WERI-Rb-1 (cell line): ENCODE measurements around the gene PRKAR1A.

Experiments used
- DNase-seq: peaks from one replicate; pipeline ENCODE4 v3.0.0-alpha.2; 2020
- H3K27ac ChIP-seq: fragments of 250-450 bp; sonication (Bioruptor Pico); 2 replicates; pipeline ENCODE4 v1.5.1; 2020; ENCODE audit warnings: mild to moderate bottlenecking, moderate library complexity
- H3K27me3 ChIP-seq: fragments of 250-450 bp; sonication (Bioruptor Pico); 2 replicates; pipeline ENCODE4 v1.5.1; 2021; ENCODE audit warnings: mild to moderate bottlenecking, low read depth, moderate library complexity; ENCODE audit not compliant: insufficient read depth, severe bottlenecking
- H3K36me3 ChIP-seq: fragments of 250-450 bp; sonication (Bioruptor Pico); 2 replicates; pipeline ENCODE4 v1.5.1; 2020; ENCODE audit warnings: mild to moderate bottlenecking, moderate library complexity
- H3K4me3 ChIP-seq: 2 replicates; pipeline ENCODE4 v1.5.1; 2011; ENCODE audit warnings: low read depth, mild to moderate bottlenecking, control low read depth, low read length
- H3K9me3 ChIP-seq: fragments of 250-450 bp; sonication (Bioruptor Pico); 2 replicates; pipeline ENCODE4 v1.5.1; 2021; ENCODE audit warnings: mild to moderate bottlenecking, moderate library complexity; ENCODE audit not compliant: severe bottlenecking
- TF ChIP-seq, protein P1 (sequence below): IDR thresholded peaks from 2 replicates; pipeline ENCODE4 v1.5.1; 2011; ENCODE audit warnings: low read depth, mild to moderate bottlenecking, control low read depth, inconsistent platforms, low read length

Gene PRKAR1A

DNA sequence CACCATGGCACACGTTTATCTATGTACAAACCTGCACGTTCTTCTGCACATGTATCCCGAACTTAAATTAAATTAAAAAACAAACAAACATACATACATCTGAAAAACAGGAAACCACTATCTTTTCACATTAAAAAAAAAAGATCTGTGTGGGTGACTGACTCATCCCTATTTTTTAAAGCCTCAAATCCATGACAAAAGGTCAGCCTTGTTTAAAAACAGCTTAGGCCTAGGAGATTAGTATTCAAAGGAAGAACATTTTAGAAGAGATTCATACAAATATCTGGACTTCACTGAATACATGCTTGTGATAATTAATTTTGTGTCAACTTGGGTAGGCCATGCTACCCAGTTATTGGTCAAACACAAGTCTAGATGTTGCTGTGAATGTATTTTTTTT is 4.7 kb upstream of the PRKAR1A start:
- no peak for DNase-seq
- 0 out of 2 replicates have a peak, but pooled peaks cover 2% of the 10 kb centered on the region for H3K36me3 ChIP-seq
- TF ChIP-seq, protein P1, sequence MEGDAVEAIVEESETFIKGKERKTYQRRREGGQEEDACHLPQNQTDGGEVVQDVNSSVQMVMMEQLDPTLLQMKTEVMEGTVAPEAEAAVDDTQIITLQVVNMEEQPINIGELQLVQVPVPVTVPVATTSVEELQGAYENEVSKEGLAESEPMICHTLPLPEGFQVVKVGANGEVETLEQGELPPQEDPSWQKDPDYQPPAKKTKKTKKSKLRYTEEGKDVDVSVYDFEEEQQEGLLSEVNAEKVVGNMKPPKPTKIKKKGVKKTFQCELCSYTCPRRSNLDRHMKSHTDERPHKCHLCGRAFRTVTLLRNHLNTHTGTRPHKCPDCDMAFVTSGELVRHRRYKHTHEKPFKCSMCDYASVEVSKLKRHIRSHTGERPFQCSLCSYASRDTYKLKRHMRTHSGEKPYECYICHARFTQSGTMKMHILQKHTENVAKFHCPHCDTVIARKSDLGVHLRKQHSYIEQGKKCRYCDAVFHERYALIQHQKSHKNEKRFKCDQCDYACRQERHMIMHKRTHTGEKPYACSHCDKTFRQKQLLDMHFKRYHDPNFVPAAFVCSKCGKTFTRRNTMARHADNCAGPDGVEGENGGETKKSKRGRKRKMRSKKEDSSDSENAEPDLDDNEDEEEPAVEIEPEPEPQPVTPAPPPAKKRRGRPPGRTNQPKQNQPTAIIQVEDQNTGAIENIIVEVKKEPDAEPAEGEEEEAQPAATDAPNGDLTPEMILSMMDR: no peak
- no peaks in the 10 kb centered on the region for H3K27me3 ChIP-seq
- H3K4me3 ChIP-seq: no peak overlapping the region
- H3K9me3 ChIP-seq: peaks cover 6% of the 10 kb centered on the region
- peak overlapping the region; percentile 94 for H3K27ac ChIP-seq

DNA sequence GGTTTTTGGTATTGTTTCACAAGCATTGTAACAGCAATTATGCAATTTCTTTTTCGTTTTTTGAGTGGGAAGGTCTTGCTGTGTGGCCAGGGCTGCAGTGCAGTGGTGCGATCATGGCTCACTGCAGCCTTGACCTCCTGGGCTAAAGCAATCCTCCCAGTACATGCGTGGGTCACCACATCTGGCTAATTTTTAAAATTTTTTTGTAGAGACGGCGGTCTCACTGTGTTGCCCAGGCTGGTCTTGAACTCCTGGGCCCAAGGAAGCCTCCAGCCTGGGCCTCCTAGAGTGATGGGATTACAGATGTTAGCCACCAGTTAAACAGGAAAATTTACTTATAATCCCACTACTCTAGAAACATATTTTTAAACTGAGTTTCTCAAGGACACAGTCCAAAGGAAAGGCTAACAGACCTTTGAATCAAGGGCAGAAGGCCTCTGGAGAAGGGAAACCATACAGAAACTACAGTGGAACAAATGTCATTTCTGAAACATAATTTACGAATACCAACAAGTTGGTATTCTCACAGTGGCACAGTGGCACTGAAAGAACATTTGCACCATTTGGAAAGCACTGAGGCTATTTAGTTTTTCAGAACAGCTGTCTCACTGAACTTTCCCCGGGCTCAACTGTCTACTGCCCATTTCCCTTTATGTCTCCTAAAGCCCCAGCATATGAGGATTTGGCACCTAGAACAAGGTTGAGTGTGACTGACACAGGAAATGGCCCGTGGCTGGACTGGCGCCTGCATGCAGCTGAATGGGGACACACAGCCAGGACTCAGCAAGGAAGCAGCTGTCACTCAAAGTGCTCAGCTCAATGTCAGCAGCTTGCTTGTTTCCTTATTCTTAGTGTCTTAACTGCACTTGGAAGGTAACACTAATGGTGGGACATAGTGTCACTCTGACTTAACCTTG is 2.8 kb upstream of the PRKAR1A start:
- Histone ChIP-seq H3K27me3 (no peaks in the 10 kb centered on the region), H3K4me3 (no peak overlapping the region), H3K9me3 (peaks cover under 1% of the 10 kb centered on the region), H3K27ac (peak overlapping the region; percentile 94), H3K36me3 (peaks cover 2% of the 10 kb centered on the region; the same call in 1 of the 2 replicates)
- TF ChIP-seq, protein P1: no peak
- DNase-seq: peak; percentile 89

DNA sequence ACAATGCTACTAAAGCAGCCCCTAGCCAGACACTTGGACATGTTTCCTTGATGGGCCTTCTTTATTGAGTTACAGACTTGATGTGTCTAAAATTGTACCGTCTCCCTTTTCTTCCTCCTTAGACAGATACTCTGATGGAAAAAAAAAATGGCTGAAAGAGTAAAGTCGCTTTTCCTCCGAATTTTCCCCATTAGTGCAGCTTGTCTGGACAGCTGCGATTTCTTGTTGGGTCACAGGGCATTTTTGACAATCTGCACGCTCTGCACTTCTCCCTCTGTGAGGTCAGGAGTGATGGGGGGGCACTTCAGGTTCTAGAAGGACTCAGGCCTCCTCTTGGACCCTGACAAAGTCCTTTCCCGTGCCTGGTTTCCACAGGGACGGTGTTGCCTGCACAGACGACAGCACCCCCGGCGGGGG is 968 bp upstream of the PRKAR1A start:
- Histone ChIP-seq H3K36me3 (peaks cover 17% of the 10 kb centered on the region), H3K9me3 (no peaks in the 10 kb centered on the region), H3K4me3 (peak overlapping the region; percentile 93), H3K27ac (peak overlapping the region; percentile 94), H3K27me3 (no peaks in the 10 kb centered on the region)
- no peak for DNase-seq
- TF ChIP-seq, protein P1: no peak

- Histone ChIP-seq H3K27ac (peak overlapping the region; percentile 94), H3K4me3 (peak overlapping the region; percentile 93), H3K36me3 (peaks cover 20% of the 10 kb centered on the region), H3K9me3 (no peaks in the 10 kb centered on the region), H3K27me3 (no peaks in the 10 kb centered on the region)
- peak; percentile 97 for DNase-seq
- TF ChIP-seq, protein P1: 0 out of 2 replicates have a peak, but pooled peaks have one; percentile 7
These were observed 471 bp upstream of the PRKAR1A start for GRCh38 chr17:68511671-68512246.

DNA sequence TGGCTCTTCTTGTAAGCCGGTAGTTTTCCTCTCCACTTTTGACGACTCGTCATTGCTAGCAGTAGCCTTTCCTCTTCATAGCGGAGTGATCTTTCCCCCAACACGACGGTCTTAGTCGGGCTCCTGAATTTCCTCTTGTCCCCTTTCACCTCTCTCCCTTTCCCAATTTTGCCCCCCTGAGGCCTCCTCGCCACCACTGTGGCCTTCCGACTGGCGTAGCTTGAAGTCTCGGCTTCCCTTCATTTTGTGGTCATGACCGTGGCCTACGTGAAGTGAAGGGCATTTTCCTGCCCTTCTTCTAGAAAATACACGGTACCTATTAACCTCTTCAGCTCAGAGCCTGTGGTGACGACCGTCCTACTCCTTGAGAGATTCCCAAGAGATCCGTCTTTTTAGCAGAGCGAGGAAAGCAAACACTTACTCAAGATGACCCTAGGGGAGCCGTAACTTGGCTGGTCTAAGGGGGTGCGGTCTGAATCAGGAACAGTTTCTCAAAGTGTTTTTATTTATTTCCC is 787 bp downstream of the PRKAR1A start:
- DNase-seq: no peak
- Histone ChIP-seq H3K9me3 (no peaks in the 10 kb centered on the region), H3K27ac (peak overlapping the region; percentile 94), H3K36me3 (peaks cover 33% of the 10 kb centered on the region), H3K4me3 (peak overlapping the region; percentile 93), H3K27me3 (no peaks in the 10 kb centered on the region)
- TF ChIP-seq, protein P1: no peak
